Natural killer cell (primary cell): ENCODE measurements around the gene PAF1. TPM values are rescaled to one million over a fixed set of nuclear protein-coding genes. Genes with fewer than 3 reads are reported as not detected.
A peak's percentile ranks its signal among the peaks of the same experiment; 100 is the strongest.

Experiments used
- ATAC-seq, 3 donors: fragments of 150-1000 bp in 2 of 3; fragments of 200-7000 bp in 1 of 3; cut with Tn5 transposase; 1 replicate in 1 of 3; 2 replicates in 2 of 3; pipeline ENCODE4 v1.10.0; 2021; ENCODE audit warnings: mild to moderate bottlenecking in 2 of 3, moderate library complexity in 2 of 3
- DNase-seq, 2 donors: peaks; one replicate each; pipeline versions ENCODE4 v3.0.0 to v3.0.0-alpha.2; 2013 to 2021; ENCODE audit warnings: mixed read lengths in 1 of 2
- H3K27ac ChIP-seq: one replicate; pipeline ENCODE4 v1.5.1; 2013; ENCODE audit warnings: mild to moderate bottlenecking, low read length
- H3K27me3 ChIP-seq: one replicate; pipeline ENCODE4 v1.6.1; 2013; ENCODE audit warnings: low read length; ENCODE audit not compliant: control insufficient read depth, insufficient read depth
- H3K36me3 ChIP-seq: one replicate; pipeline ENCODE4 v1.6.1; 2013; ENCODE audit warnings: low read length; ENCODE audit not compliant: control insufficient read depth, insufficient read depth
- H3K4me1 ChIP-seq: one replicate; pipeline ENCODE4 v1.6.1; 2013; ENCODE audit warnings: low read length; ENCODE audit not compliant: control insufficient read depth, insufficient read depth
- H3K4me3 ChIP-seq: one replicate; pipeline ENCODE4 v1.5.1; 2013; ENCODE audit warnings: low read length
- H3K9me3 ChIP-seq: one replicate; pipeline ENCODE4 v1.6.1; 2013; ENCODE audit warnings: low read length; ENCODE audit not compliant: control insufficient read depth, insufficient read depth
- H3K27ac Mint-ChIP-seq, 2 donors: one replicate each; pipeline ENCODE4 v1.8.0; 2022; ENCODE audit warnings: mild to moderate bottlenecking in 2 of 2, mixed read lengths in 2 of 2, moderate library complexity in 1 of 2
- H3K27me3 Mint-ChIP-seq, 2 donors: one replicate each; pipeline ENCODE4 v1.8.0; 2022; ENCODE audit warnings: low read depth in 2 of 2, mixed read lengths in 2 of 2
- H3K36me3 Mint-ChIP-seq: one replicate; pipeline ENCODE4 v1.8.0; 2022; ENCODE audit warnings: mixed read lengths
- H3K4me1 Mint-ChIP-seq, 2 donors: one replicate each; pipeline ENCODE4 v1.8.0; 2022; ENCODE audit warnings: mixed read lengths in 2 of 2
- H3K4me3 Mint-ChIP-seq: one replicate; pipeline ENCODE4 v1.8.0; 2022; ENCODE audit warnings: mild to moderate bottlenecking, moderate library complexity, mixed read lengths
- H3K9me3 Mint-ChIP-seq, 2 donors: one replicate each; pipeline ENCODE4 v1.8.0; 2022; ENCODE audit warnings: mixed read lengths in 2 of 2
- CTCF ChIP-seq: fragments of 200-600 bp; IDR thresholded peaks from one replicate; pipeline ENCODE4 v1.8.0; 2022; ENCODE audit warnings: antibody characterized with exemption
- WGBS: methylation state at CpG from one replicate; pipeline ENCODE4 v1.1.7; 2013; ENCODE audit warnings: missing lambda C conversion rate; ENCODE audit not compliant: insufficient coverage; 5-methylcytosine and 5-hydroxymethylcytosine counted together
- intact Hi-C: fragments of 100-400 bp; cut with micrococcal nuclease; formaldehyde crosslinking; loops from one replicate; pipeline ENCODE4 v1.14.2; 2022
- total RNA-seq, 4 donors: library from RNA; stranded (reverse); fragments of 120-200 nt in 1 of 4; gene quantifications; one replicate each; pipeline versions ENCODE4 v1.2.3 to v1.2.4, GENCODE V29; 2013 to 2022

Gene PAF1
- total RNA-seq, 3 donors from 2014 or later (not counting 1 experiment from before 2014, with no cell fraction given), result 54.3 to 80.9 (median 68.3) TPM

- ATAC-seq, result peak; percentile 46 to 70 (median 59)
- Histone ChIP-seq H3K4me3 (no peak overlapping the region), H3K27ac (peak overlapping the region; percentile 95), H3K36me3 (peaks cover 8% of the 10 kb centered on the region), H3K27me3 (no peaks in the 10 kb centered on the region), H3K4me1 (peaks cover 94% of the 10 kb centered on the region), H3K9me3 (no peaks in the 10 kb centered on the region)
- no peak for TF ChIP-seq CTCF
- H3K4me3 Mint-ChIP-seq, result peak overlapping the region; percentile 94
- 14% methylated on average over 25 of the region's 25 CpGs for WGBS
- peak; percentile 83 to 96 for DNase-seq
- intact Hi-C loops, result loop anchor here (1.0 to 2.0 kb wide), 4 partner anchors 10 to 551 kb away; partner anchors contain the start of genes MED29, PAF1, PLEKHG2 and SUPT5H
- peak overlapping the region; percentile 96 to 97 for H3K27ac Mint-ChIP-seq
- H3K4me1 Mint-ChIP-seq, result peaks cover 58 to 78% of the 10 kb centered on the region in 2 donors
- H3K9me3 Mint-ChIP-seq, result no peaks in the 10 kb centered on the region
- H3K36me3 Mint-ChIP-seq, result no peaks in the 10 kb centered on the region
- H3K27me3 Mint-ChIP-seq, result no peaks in the 10 kb centered on the region
Measured at GRCh38 chr19:39401549-39402345, 10.8 kb upstream of the PAF1 start.

- no peak for DNase-seq
- Histone ChIP-seq H3K4me3 (no peak overlapping the region), H3K36me3 (peaks cover 8% of the 10 kb centered on the region), H3K4me1 (peaks cover 90% of the 10 kb centered on the region), H3K9me3 (no peaks in the 10 kb centered on the region), H3K27ac (peak overlapping the region; percentile 95), H3K27me3 (no peaks in the 10 kb centered on the region)
- Mint-ChIP-seq H3K4me1 (peaks cover 54 to 73% of the 10 kb centered on the region in 2 donors), H3K27me3 (no peaks in the 10 kb centered on the region), H3K9me3 (no peaks in the 10 kb centered on the region), H3K4me3 (peak overlapping the region; percentile 94), H3K27ac (peak overlapping the region; percentile 96 to 97), H3K36me3 (no peaks in the 10 kb centered on the region)
- WGBS, result 5% methylated on average over 4 of the region's 4 CpGs
- peak in 1 of 3 donors; percentile 2 for ATAC-seq
- no peak for TF ChIP-seq CTCF
- intact Hi-C loops, result loop anchor here (1.0 kb wide), 1 partner anchor 11 kb away; the partner anchor contains the start of gene PLEKHG2
Measured at GRCh38 chr19:39401070-39401548, 10.2 kb upstream of the PAF1 start.

GRCh38 chr19:39400061-39400460, 9.2 kb upstream of the PAF1 start:
- intact Hi-C loops, result no loop called here
- peaks cover 15% of the 10 kb centered on the region for H3K36me3 ChIP-seq
- Mint-ChIP-seq H3K4me3 (peak overlapping the region; percentile 25), H3K4me1 (peaks cover 52 to 67% of the 10 kb centered on the region in 2 donors), H3K9me3 (no peaks in the 10 kb centered on the region), H3K27ac (peak overlapping the region; percentile 96 to 97), H3K27me3 (no peaks in the 10 kb centered on the region), H3K36me3 (no peaks in the 10 kb centered on the region)
- ATAC-seq (no peak), DNase-seq (no peak)
- no peak overlapping the region for H3K4me3 ChIP-seq
- H3K27me3 ChIP-seq, result no peaks in the 10 kb centered on the region
- no peaks in the 10 kb centered on the region for H3K9me3 ChIP-seq
- peaks cover 80% of the 10 kb centered on the region for H3K4me1 ChIP-seq
- peak overlapping the region; percentile 54 for H3K27ac ChIP-seq
- no peak for TF ChIP-seq CTCF
- 90% methylated on average over 4 of the region's 4 CpGs for WGBS
